DOHH2 (cell line): ENCODE measurements around the gene KIF21A.

Source experiments
- H3F3A ChIP-seq: fragments of 200-600 bp; sonication (generic), shearing (Covaris generic); 2 replicates; pipeline ENCODE4 v1.6.0; 2016; ENCODE audit warnings: antibody characterized with exemption, mild to moderate bottlenecking; ENCODE audit not compliant: control insufficient read depth, insufficient read depth
- H3K27ac ChIP-seq: fragments of 200-600 bp; sonication (generic); 2 replicates; pipeline ENCODE4 v1.5.1; 2014; ENCODE audit warnings: low read depth, mild to moderate bottlenecking, low read length, moderate library complexity
- H3K27me3 ChIP-seq: fragments of 200-600 bp; sonication (generic); 2 replicates; pipeline ENCODE4 v1.6.1; 2014; ENCODE audit warnings: mild to moderate bottlenecking, low read length, mixed read lengths; ENCODE audit not compliant: control insufficient read depth
- H3K36me3 ChIP-seq: fragments of 200-600 bp; sonication (generic); 2 replicates; pipeline ENCODE4 v1.6.1; 2014; ENCODE audit warnings: mild to moderate bottlenecking, low read length, moderate library complexity, mixed read lengths; ENCODE audit not compliant: control insufficient read depth
- H3K4me1 ChIP-seq: fragments of 200-600 bp; sonication (generic); 2 replicates; pipeline ENCODE4 v1.6.1; 2014; ENCODE audit warnings: mild to moderate bottlenecking, low read length, mixed read lengths; ENCODE audit not compliant: control insufficient read depth
- H3K4me2 ChIP-seq: fragments of 200-600 bp; sonication (generic); 2 replicates; pipeline ENCODE4 v1.6.0; 2014; ENCODE audit warnings: mild to moderate bottlenecking, low read length, moderate library complexity
- H3K4me3 ChIP-seq: fragments of 200-600 bp; sonication (generic); 2 replicates; pipeline ENCODE4 v1.5.1; 2014; ENCODE audit warnings: mild to moderate bottlenecking, low read length, mixed read lengths
- H3K79me2 ChIP-seq: fragments of 200-600 bp; sonication (generic); 2 replicates; pipeline ENCODE4 v1.6.1; 2014; ENCODE audit warnings: mild to moderate bottlenecking, low read length, mixed read lengths; ENCODE audit not compliant: control insufficient read depth
- H3K9me2 ChIP-seq: fragments of 200-600 bp; sonication (generic); replicated peaks from 2 replicates; pipeline ENCODE4 v1.6.1; 2014; ENCODE audit warnings: mild to moderate bottlenecking, low read length, mixed read lengths; ENCODE audit not compliant: control insufficient read depth
- H3K9me3 ChIP-seq: fragments of 200-600 bp; sonication (generic); 2 replicates; pipeline ENCODE4 v1.6.1; 2014; ENCODE audit warnings: antibody characterized with exemption, low read length, mixed read lengths; ENCODE audit not compliant: control insufficient read depth, insufficient read depth
- H4K20me1 ChIP-seq: fragments of 200-600 bp; sonication (generic); 2 replicates; pipeline ENCODE4 v1.6.0; 2014; ENCODE audit warnings: low read depth, mild to moderate bottlenecking, antibody characterized with exemption, low read length, moderate library complexity; ENCODE audit not compliant: control insufficient read depth, insufficient read depth
- EZH2phosphoT487 ChIP-seq: fragments of 200-600 bp; sonication (generic); IDR thresholded peaks from 2 replicates; pipeline ENCODE4 v1.6.1; 2017; ENCODE audit warnings: borderline replicate concordance, mild to moderate bottlenecking, antibody characterized with exemption, low read length, moderate library complexity, mixed read lengths
- TF ChIP-seq, protein P1 (sequence below): fragments of 200-600 bp; sonication (generic); IDR thresholded peaks from one replicate; pipeline ENCODE4 v1.5.1; 2014; ENCODE audit warnings: antibody characterized with exemption, mild to moderate bottlenecking, low read depth, low read length; ENCODE audit not compliant: poor library complexity, severe bottlenecking

Gene KIF21A

GRCh38 chr12:39413836-39414771 is 28.8 kb downstream of the KIF21A start:
- Histone ChIP-seq H3F3A (no peaks in the 10 kb centered on the region), H3K9me2 (no peaks in the 10 kb centered on the region), H3K79me2 (no peaks in the 10 kb centered on the region), H3K4me2 (no peak overlapping the region), H4K20me1 (no peaks in the 10 kb centered on the region), H3K36me3 (no peaks in the 10 kb centered on the region), H3K9me3 (no peaks in the 10 kb centered on the region), H3K4me3 (no peak overlapping the region), H3K27me3 (no peaks in the 10 kb centered on the region), H3K27ac (no peak overlapping the region), H3K4me1 (no peaks in the 10 kb centered on the region)
- no peak for TF ChIP-seq EZH2phosphoT487
- TF ChIP-seq, protein P1, sequence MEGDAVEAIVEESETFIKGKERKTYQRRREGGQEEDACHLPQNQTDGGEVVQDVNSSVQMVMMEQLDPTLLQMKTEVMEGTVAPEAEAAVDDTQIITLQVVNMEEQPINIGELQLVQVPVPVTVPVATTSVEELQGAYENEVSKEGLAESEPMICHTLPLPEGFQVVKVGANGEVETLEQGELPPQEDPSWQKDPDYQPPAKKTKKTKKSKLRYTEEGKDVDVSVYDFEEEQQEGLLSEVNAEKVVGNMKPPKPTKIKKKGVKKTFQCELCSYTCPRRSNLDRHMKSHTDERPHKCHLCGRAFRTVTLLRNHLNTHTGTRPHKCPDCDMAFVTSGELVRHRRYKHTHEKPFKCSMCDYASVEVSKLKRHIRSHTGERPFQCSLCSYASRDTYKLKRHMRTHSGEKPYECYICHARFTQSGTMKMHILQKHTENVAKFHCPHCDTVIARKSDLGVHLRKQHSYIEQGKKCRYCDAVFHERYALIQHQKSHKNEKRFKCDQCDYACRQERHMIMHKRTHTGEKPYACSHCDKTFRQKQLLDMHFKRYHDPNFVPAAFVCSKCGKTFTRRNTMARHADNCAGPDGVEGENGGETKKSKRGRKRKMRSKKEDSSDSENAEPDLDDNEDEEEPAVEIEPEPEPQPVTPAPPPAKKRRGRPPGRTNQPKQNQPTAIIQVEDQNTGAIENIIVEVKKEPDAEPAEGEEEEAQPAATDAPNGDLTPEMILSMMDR, result no peak

DNA sequence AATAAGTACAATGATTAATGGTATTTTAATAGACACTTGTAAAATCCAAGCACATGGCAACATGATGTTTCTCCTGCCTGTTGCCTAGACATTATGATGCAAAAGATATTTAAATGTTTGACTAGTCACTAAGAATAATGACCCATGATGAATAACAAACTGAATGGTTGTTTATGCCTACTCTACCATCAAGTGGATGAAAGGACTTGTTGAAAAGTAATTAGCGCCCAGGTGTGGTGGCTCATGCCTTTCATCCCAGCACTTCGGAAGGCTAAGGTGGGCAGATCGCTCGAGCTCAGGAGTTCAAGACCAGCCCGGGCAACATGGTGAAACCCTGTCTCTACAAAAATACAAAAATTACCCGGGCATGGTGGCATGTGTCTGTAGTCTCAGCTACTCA is 30.7 kb downstream of the KIF21A start:
- Histone ChIP-seq H3K9me3 (no peaks in the 10 kb centered on the region), H3K4me1 (no peaks in the 10 kb centered on the region), H3K4me2 (no peak overlapping the region), H3K36me3 (no peaks in the 10 kb centered on the region), H3K4me3 (no peak overlapping the region), H3K27ac (no peak overlapping the region), H3K9me2 (no peaks in the 10 kb centered on the region), H3K27me3 (no peaks in the 10 kb centered on the region), H4K20me1 (no peaks in the 10 kb centered on the region), H3K79me2 (no peaks in the 10 kb centered on the region), H3F3A (no peaks in the 10 kb centered on the region)
- TF ChIP-seq, protein P1, result no peak
- no peak for TF ChIP-seq EZH2phosphoT487

DNA sequence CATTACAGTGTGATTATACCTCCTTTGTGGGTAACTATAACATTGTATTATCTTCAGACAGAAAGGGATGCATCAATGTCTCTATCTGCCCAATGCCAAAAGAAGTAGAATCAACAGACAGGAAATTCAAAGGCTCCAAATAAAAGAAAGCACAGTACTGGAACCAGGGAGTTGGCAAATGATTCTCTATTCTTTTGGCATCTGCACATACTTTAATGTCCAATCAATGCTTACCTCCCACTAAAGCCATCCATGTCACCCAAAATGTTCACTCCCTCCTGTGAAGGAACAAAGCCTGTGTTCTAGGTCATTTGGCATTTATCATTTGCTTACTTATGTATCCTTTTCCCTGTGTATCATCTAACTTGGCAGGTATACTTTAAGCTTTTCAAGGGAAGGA is 36.7 kb downstream of the KIF21A start:
- no peaks in the 10 kb centered on the region for H3K79me2 ChIP-seq
- H4K20me1 ChIP-seq, result no peaks in the 10 kb centered on the region
- no peaks in the 10 kb centered on the region for H3K9me2 ChIP-seq
- TF ChIP-seq EZH2phosphoT487, result no peak
- TF ChIP-seq, protein P1, result no peak
- no peaks in the 10 kb centered on the region for H3K9me3 ChIP-seq
- no peaks in the 10 kb centered on the region for H3K36me3 ChIP-seq
- no peak overlapping the region for H3K4me3 ChIP-seq
- no peaks in the 10 kb centered on the region for H3K4me1 ChIP-seq
- no peak overlapping the region for H3K4me2 ChIP-seq
- no peaks in the 10 kb centered on the region for H3K27me3 ChIP-seq
- no peak overlapping the region for H3K27ac ChIP-seq
- H3F3A ChIP-seq, result no peaks in the 10 kb centered on the region
